Hepatocyte (in vitro differentiated cells): ENCODE measurements around the gene KIAA2012.

ENCODE experiments used
- EZH2 ChIP-seq: fragments of 200-600 bp; sonication (generic); IDR thresholded peaks from 2 replicates; pipeline ENCODE4 v1.6.1; 2016; ENCODE audit warnings: antibody characterized with exemption, mild to moderate bottlenecking, borderline replicate concordance
- EZH2phosphoT487 ChIP-seq: fragments of 200-600 bp; sonication (generic); IDR thresholded peaks from one replicate; pipeline ENCODE4 v1.6.1; 2018; ENCODE audit warnings: antibody characterized with exemption, mild to moderate bottlenecking, low read depth, moderate library complexity; ENCODE audit not compliant: unreplicated experiment, severe bottlenecking
- TF ChIP-seq, protein P1 (sequence below): fragments of 200-600 bp; sonication (generic); IDR thresholded peaks from 2 replicates; pipeline ENCODE4 v1.5.1; 2016; ENCODE audit warnings: antibody characterized with exemption, mild to moderate bottlenecking; ENCODE audit not compliant: poor library complexity

DNA sequence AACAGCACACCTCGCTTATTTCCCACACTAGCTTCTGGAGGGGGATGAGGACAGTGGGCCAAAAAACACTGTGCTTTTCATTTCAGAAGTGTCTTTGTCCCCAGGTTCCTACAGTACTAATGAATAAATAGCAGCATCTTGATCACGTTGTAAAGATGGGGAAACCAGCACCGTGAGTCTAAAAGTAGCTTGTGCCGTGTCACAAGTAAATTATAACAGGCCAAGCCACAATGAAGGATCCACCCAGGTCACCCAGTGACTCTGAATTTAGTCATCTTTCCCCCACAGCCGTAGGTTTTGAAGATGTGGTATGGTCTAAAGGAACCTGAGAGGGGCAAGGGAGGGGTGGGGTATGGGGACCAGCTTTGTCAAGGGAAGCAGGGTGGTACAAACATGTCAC is 30.6 kb upstream of the KIAA2012 start:
- TF ChIP-seq EZH2: no peak
- TF ChIP-seq, protein P1, sequence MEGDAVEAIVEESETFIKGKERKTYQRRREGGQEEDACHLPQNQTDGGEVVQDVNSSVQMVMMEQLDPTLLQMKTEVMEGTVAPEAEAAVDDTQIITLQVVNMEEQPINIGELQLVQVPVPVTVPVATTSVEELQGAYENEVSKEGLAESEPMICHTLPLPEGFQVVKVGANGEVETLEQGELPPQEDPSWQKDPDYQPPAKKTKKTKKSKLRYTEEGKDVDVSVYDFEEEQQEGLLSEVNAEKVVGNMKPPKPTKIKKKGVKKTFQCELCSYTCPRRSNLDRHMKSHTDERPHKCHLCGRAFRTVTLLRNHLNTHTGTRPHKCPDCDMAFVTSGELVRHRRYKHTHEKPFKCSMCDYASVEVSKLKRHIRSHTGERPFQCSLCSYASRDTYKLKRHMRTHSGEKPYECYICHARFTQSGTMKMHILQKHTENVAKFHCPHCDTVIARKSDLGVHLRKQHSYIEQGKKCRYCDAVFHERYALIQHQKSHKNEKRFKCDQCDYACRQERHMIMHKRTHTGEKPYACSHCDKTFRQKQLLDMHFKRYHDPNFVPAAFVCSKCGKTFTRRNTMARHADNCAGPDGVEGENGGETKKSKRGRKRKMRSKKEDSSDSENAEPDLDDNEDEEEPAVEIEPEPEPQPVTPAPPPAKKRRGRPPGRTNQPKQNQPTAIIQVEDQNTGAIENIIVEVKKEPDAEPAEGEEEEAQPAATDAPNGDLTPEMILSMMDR: no peak
- TF ChIP-seq EZH2phosphoT487: no peak
